CD14-positive monocyte (primary cell): ENCODE measurements around the gene OR8U1. TPM values are rescaled to one million over a fixed set of nuclear protein-coding genes. Genes with fewer than 3 reads are reported as not detected.
"Not testable (repeated sequence)": the region's sequence is repeated elsewhere in the genome, so short reads cannot be mapped to it uniquely, and the experiment has no call there.

Experiments
- DNase-seq, 3 donors: peaks; one replicate each; pipeline ENCODE4 v3.0.0-alpha.2; 2011 to 2022
- H2AFZ ChIP-seq: 2 replicates; pipeline ENCODE4 v1.6.0; 2012; ENCODE audit warnings: mild to moderate bottlenecking, low read depth, low read length, inconsistent platforms; ENCODE audit not compliant: insufficient read depth, poor library complexity, severe bottlenecking
- H3K27ac ChIP-seq, 2 donors: 1 replicate in 1 of 2; 2 replicates in 1 of 2; pipeline ENCODE4 v1.5.1; 2012 to 2013; ENCODE audit warnings: low read length in 2 of 2, control low read depth in 1 of 2, inconsistent platforms in 1 of 2, low read depth in 1 of 2, mild to moderate bottlenecking in 1 of 2
- H3K27me3 ChIP-seq, 2 donors: one replicate each; pipeline versions ENCODE4 v1.6.0 to v1.6.1; 2011 to 2013; ENCODE audit warnings: low read length in 2 of 2; ENCODE audit not compliant: control insufficient read depth in 2 of 2, insufficient read depth in 2 of 2
- H3K36me3 ChIP-seq, 2 donors: replicated peaks in 1 of 2; 1 replicate in 1 of 2; 2 replicates in 1 of 2; pipeline versions ENCODE4 v1.5.1 to v1.6.1; 2012 to 2013; ENCODE audit warnings: low read length in 2 of 2, control low read depth in 1 of 2, inconsistent platforms in 1 of 2, mild to moderate bottlenecking in 1 of 2; ENCODE audit not compliant: insufficient read depth in 2 of 2, control insufficient read depth in 1 of 2
- H3K4me1 ChIP-seq, 2 donors: 1 replicate in 1 of 2; 2 replicates in 1 of 2; pipeline versions ENCODE4 v1.5.1 to v1.6.1; 2012 to 2013; ENCODE audit warnings: low read length in 2 of 2, control low read depth in 1 of 2, inconsistent platforms in 1 of 2, mild to moderate bottlenecking in 1 of 2, moderate library complexity in 1 of 2; ENCODE audit not compliant: insufficient read depth in 2 of 2, control insufficient read depth in 1 of 2
- H3K4me2 ChIP-seq: replicated peaks from 2 replicates; pipeline ENCODE3; 2012; ENCODE audit warnings: low read length, moderate library complexity, mild to moderate bottlenecking; ENCODE audit not compliant: poor library complexity, severe bottlenecking; ENCODE audit errors: extremely low read depth
- H3K4me3 ChIP-seq, 3 experiments: fragments of 200-600 bp in 1 of 3; sonication (generic) in 1 of 3; replicated peaks in 1 of 3; 1 replicate in 2 of 3; 2 replicates in 1 of 3; pipeline ENCODE4 v1.5.1; 2011 to 2013; ENCODE audit warnings: low read length in 3 of 3, mild to moderate bottlenecking in 3 of 3, control low read depth in 2 of 3, low read depth in 2 of 3, inconsistent platforms in 1 of 3, moderate library complexity in 1 of 3
- H3K79me2 ChIP-seq: 2 replicates; pipeline ENCODE4 v1.6.0; 2012; ENCODE audit warnings: mild to moderate bottlenecking, control low read depth, inconsistent platforms, low read length, moderate library complexity; ENCODE audit not compliant: insufficient read depth
- H3K9ac ChIP-seq: 2 replicates; pipeline ENCODE4 v1.6.0; 2017; ENCODE audit warnings: low read length, mild to moderate bottlenecking; ENCODE audit not compliant: insufficient read depth, poor library complexity, severe bottlenecking
- H3K9me3 ChIP-seq, 2 donors: replicated peaks in 1 of 2; 1 replicate in 1 of 2; 2 replicates in 1 of 2; pipeline versions ENCODE4 v1.5.1 to v1.6.1; 2012 to 2013; ENCODE audit warnings: low read length in 2 of 2, control low read depth in 1 of 2; ENCODE audit not compliant: control insufficient read depth in 1 of 2, insufficient read depth in 1 of 2
- H4K20me1 ChIP-seq: 2 replicates; pipeline ENCODE4 v1.6.0; 2012; ENCODE audit warnings: mild to moderate bottlenecking, low read length, control low read depth, moderate library complexity; ENCODE audit not compliant: insufficient read depth
- H3K27ac Mint-ChIP-seq, 7 donors: one replicate each; pipeline ENCODE4 v1.8.0; 2020; ENCODE audit warnings: mild to moderate bottlenecking in 7 of 7, mixed read lengths in 7 of 7, moderate library complexity in 6 of 7, inconsistent platforms in 2 of 7
- H3K27me3 Mint-ChIP-seq, 3 donors: one replicate each; pipeline ENCODE4 v1.8.0; 2021 to 2022; ENCODE audit warnings: low read depth in 3 of 3, mild to moderate bottlenecking in 3 of 3, mixed read lengths in 3 of 3, moderate library complexity in 3 of 3, inconsistent platforms in 1 of 3
- H3K36me3 Mint-ChIP-seq, 2 donors: one replicate each; pipeline ENCODE4 v1.8.0; 2020; ENCODE audit warnings: mixed read lengths in 2 of 2, inconsistent platforms in 1 of 2, mild to moderate bottlenecking in 1 of 2
- H3K4me1 Mint-ChIP-seq: one replicate; pipeline ENCODE4 v1.8.0; 2020; ENCODE audit warnings: mild to moderate bottlenecking, mixed read lengths
- H3K4me3 Mint-ChIP-seq, 2 donors: one replicate each; pipeline ENCODE4 v1.8.0; 2020; ENCODE audit warnings: mild to moderate bottlenecking in 2 of 2, mixed read lengths in 2 of 2, moderate library complexity in 1 of 2
- H3K9me3 Mint-ChIP-seq, 7 donors: one replicate each; pipeline ENCODE4 v1.8.0; 2020 to 2022; ENCODE audit warnings: mixed read lengths in 7 of 7, mild to moderate bottlenecking in 6 of 7, moderate library complexity in 6 of 7, inconsistent platforms in 2 of 7
- CTCF ChIP-seq: fragments of 200-600 bp; IDR thresholded peaks from one replicate; pipeline ENCODE4 v1.8.0; 2022; ENCODE audit warnings: antibody characterized with exemption, mild to moderate bottlenecking
- WGBS: methylation state at CpG from one replicate; pipeline ENCODE4 v1.1.5; 2013; ENCODE audit warnings: missing lambda C conversion rate; ENCODE audit not compliant: insufficient coverage; 5-methylcytosine and 5-hydroxymethylcytosine counted together
- intact Hi-C, 2 donors: fragments of 100-400 bp; cut with micrococcal nuclease; formaldehyde crosslinking; loops; one replicate each; pipeline versions ENCODE4 v1.15.0 to v1.15.1; 2023
- polyA plus RNA-seq, 3 donors: library from polyadenylated mRNA; depleted of rRNA in 1 of 3; unstranded in 2 of 3; stranded (reverse) in 1 of 3; fragments of 300-500 nt in 2 of 3; fragments of >200 nt in 1 of 3; fragmentation: Illumina TruSeq in 2 of 3; gene quantifications; 1 replicate in 2 of 3; 2 replicates in 1 of 3; pipeline ENCODE4 v1.2.3, GENCODE V29; 2012 to 2021

OR8U1 gene
- polyA plus RNA-seq, 3 donors = not detected

- no peak overlapping the region for H3K9ac ChIP-seq
- Mint-ChIP-seq H3K4me1 (no peaks in the 10 kb centered on the region), H3K9me3 (peaks cover 1 to 8% (median 4%) of the 10 kb centered on the region in 7 donors), H3K27ac (no peak overlapping the region), H3K27me3 (peaks cover 0 to 1% (median 0%) of the 10 kb centered on the region in 3 donors), H3K4me3 (no peak overlapping the region), H3K36me3 (no peaks in the 10 kb centered on the region)
- no peak for TF ChIP-seq CTCF
- H2AFZ ChIP-seq = no peak overlapping the region
- H3K27ac ChIP-seq = no peak overlapping the region
- no peaks in the 10 kb centered on the region for H3K36me3 ChIP-seq
- H3K4me3 ChIP-seq = no peak overlapping the region
- intact Hi-C loops = loop anchor here in 1 of 2 donors (10.0 kb wide), 1 partner anchor 59 kb away; no protein-coding TSS in a partner anchor
- H4K20me1 ChIP-seq = no peaks in the 10 kb centered on the region
- H3K27me3 ChIP-seq = no peaks in the 10 kb centered on the region
- H3K4me1 ChIP-seq = no peaks in the 10 kb centered on the region
- no peak for DNase-seq
- 54% methylated on average over 2 of the region's 3 CpGs for WGBS
- no peak overlapping the region for H3K4me2 ChIP-seq
- H3K9me3 ChIP-seq = peaks cover 3 to 12% of the 10 kb centered on the region in 2 donors
- H3K79me2 ChIP-seq = no peaks in the 10 kb centered on the region
These were observed 20.6 kb downstream of the OR8U1 start for GRCh38 chr11:56396047-56396446.

- H3K4me1 ChIP-seq, H3K9ac ChIP-seq, H3K4me2 ChIP-seq, DNase-seq, H3K79me2 ChIP-seq, H3K27ac ChIP-seq, H3K4me3 ChIP-seq, H3K36me3 Mint-ChIP-seq, H3K4me1 Mint-ChIP-seq, H3K27ac Mint-ChIP-seq, H4K20me1 ChIP-seq, H3K4me3 Mint-ChIP-seq, H3K36me3 ChIP-seq, H3K27me3 Mint-ChIP-seq, H2AFZ ChIP-seq, intact Hi-C loops, H3K27me3 ChIP-seq: not testable (repeated sequence)
- WGBS = 82% methylated on average over 23 of the region's 27 CpGs
- H3K9me3 Mint-ChIP-seq = peaks cover 4 to 23% (median 13%) of the 10 kb centered on the region in 7 donors
- H3K9me3 ChIP-seq = peaks cover 22 to 26% of the 10 kb centered on the region in 2 donors
These were observed 26.5 kb downstream of the OR8U1 start for GRCh38 chr11:56401858-56402461.
